A204.1 (cell line): ENCODE data around the gene FRRS1.
"Not testable (repeated sequence)": the region's sequence is repeated elsewhere in the genome, so short reads cannot be mapped to it uniquely, and the experiment has no call there.

Source experiments
- FAIRE-seq: peaks from 2 replicates; lab custom pipeline; 2012; peaks lifted over from hg19 to GRCh38; lab: Jason Lieb, UNC

Gene FRRS1

GRCh38 chr1:99766378-99766800 lies at the start of gene FRRS1:
Gene FRRS1, minus strand, starts transcription at chr1:99766635. Its CDS starts 17,867 bp downstream, at chr1:99748768.
- no peak for FAIRE-seq

- FAIRE-seq = no peak
These were observed 48.0 kb upstream of the FRRS1 start for GRCh38 chr1:99814373-99814900.

- no peak for FAIRE-seq
These were observed 45.3 kb upstream of the FRRS1 start for GRCh38 chr1:99811747-99812146.

- FAIRE-seq = no peak
These were observed 44.6 kb upstream of the FRRS1 start for GRCh38 chr1:99811075-99811474.

- peak; percentile 97 for FAIRE-seq
These were observed 42.1 kb upstream of the FRRS1 start for GRCh38 chr1:99808391-99809115.

- FAIRE-seq = no peak
These were observed 40.4 kb upstream of the FRRS1 start for GRCh38 chr1:99806882-99807281.

- FAIRE-seq = no peak
These were observed 35.1 kb upstream of the FRRS1 start for GRCh38 chr1:99801584-99801983.

- not testable (repeated sequence) for FAIRE-seq
These were observed 27.4 kb upstream of the FRRS1 start for GRCh38 chr1:99793861-99794260.

- no peak for FAIRE-seq
These were observed 23.3 kb upstream of the FRRS1 start for GRCh38 chr1:99789715-99790114.

GRCh38 chr1:99788896-99789295 lies 22.5 kb upstream of the FRRS1 start:
- no peak for FAIRE-seq

GRCh38 chr1:99786751-99787501 lies 20.5 kb upstream of the FRRS1 start:
- FAIRE-seq = no peak

- FAIRE-seq = no peak
These were observed 18.4 kb upstream of the FRRS1 start for GRCh38 chr1:99784809-99785255.

GRCh38 chr1:99784143-99784542 lies 17.7 kb upstream of the FRRS1 start:
- FAIRE-seq = no peak

- no peak for FAIRE-seq
These were observed 16.5 kb upstream of the FRRS1 start for GRCh38 chr1:99782920-99783319.

GRCh38 chr1:99782397-99782796 lies 16.0 kb upstream of the FRRS1 start:
- FAIRE-seq = no peak

- FAIRE-seq = no peak
These were observed 15.4 kb upstream of the FRRS1 start for GRCh38 chr1:99781798-99782197.

- FAIRE-seq = no peak
These were observed 11.3 kb upstream of the FRRS1 start for GRCh38 chr1:99777752-99778151.

- FAIRE-seq = no peak
These were observed 9.7 kb upstream of the FRRS1 start for GRCh38 chr1:99776120-99776519.

GRCh38 chr1:99772809-99773208 lies 6.4 kb upstream of the FRRS1 start:
- no peak for FAIRE-seq

- no peak for FAIRE-seq
These were observed 5.1 kb upstream of the FRRS1 start for GRCh38 chr1:99771513-99771918.

- FAIRE-seq = no peak
These were observed 2.2 kb upstream of the FRRS1 start for GRCh38 chr1:99768524-99769245.

- FAIRE-seq = no peak
These were observed 1.7 kb upstream of the FRRS1 start for GRCh38 chr1:99768104-99768503.

GRCh38 chr1:99764909-99765308 lies 1.5 kb downstream of the FRRS1 start:
- no peak for FAIRE-seq
